Mesendoderm (in vitro differentiated cells): ENCODE data around the gene KRTAP2-2.
"Not testable (repeated sequence)": the region's sequence is repeated elsewhere in the genome, so short reads cannot be mapped to it uniquely, and the experiment has no call there.

Source experiments
- DNase-seq: peaks from one replicate; pipeline ENCODE4 v3.0.0; 2013
- H2AK5ac ChIP-seq: 2 replicates; pipeline ENCODE4 v1.6.1; 2013; ENCODE audit warnings: low read length, inconsistent platforms
- H2BK120ac ChIP-seq: 2 replicates; pipeline ENCODE4 v1.6.1; 2013; ENCODE audit warnings: low read depth, mild to moderate bottlenecking, low read length, moderate library complexity, mixed read lengths
- H2BK15ac ChIP-seq: replicated peaks from 2 replicates; pipeline ENCODE4 v1.6.1; 2013; ENCODE audit warnings: low read depth, mild to moderate bottlenecking, moderate library complexity
- H2BK5ac ChIP-seq: 2 replicates; pipeline ENCODE4 v1.6.1; 2013; ENCODE audit warnings: low read length, inconsistent platforms
- H3K18ac ChIP-seq: 2 replicates; pipeline ENCODE4 v1.6.1; 2013; ENCODE audit warnings: mild to moderate bottlenecking, low read length, mixed read lengths
- H3K23ac ChIP-seq: one replicate; pipeline ENCODE4 v1.6.1; 2013; ENCODE audit warnings: low read length
- H3K27ac ChIP-seq: 2 replicates; pipeline ENCODE4 v1.5.1; 2013; ENCODE audit warnings: low read depth, mild to moderate bottlenecking, inconsistent platforms, low read length, moderate library complexity
- H3K27me3 ChIP-seq: 2 replicates; pipeline ENCODE4 v1.6.1; 2013; ENCODE audit warnings: low read length, control low read depth, mild to moderate bottlenecking, inconsistent platforms; ENCODE audit not compliant: insufficient read depth, poor library complexity
- H3K36me3 ChIP-seq: 2 replicates; pipeline ENCODE4 v1.6.1; 2013; ENCODE audit warnings: low read length, inconsistent platforms; ENCODE audit not compliant: control insufficient read depth, insufficient read depth
- H3K4ac ChIP-seq: one replicate; pipeline ENCODE4 v1.6.1; 2013; ENCODE audit warnings: low read depth, mild to moderate bottlenecking, low read length, moderate library complexity
- H3K4me1 ChIP-seq: 2 replicates; pipeline ENCODE4 v1.6.1; 2013; ENCODE audit warnings: low read depth, low read length, inconsistent platforms; ENCODE audit not compliant: control insufficient read depth
- H3K4me2 ChIP-seq: 2 replicates; pipeline ENCODE4 v1.6.1; 2013; ENCODE audit warnings: low read length
- H3K4me3 ChIP-seq: 2 replicates; pipeline ENCODE4 v1.5.1; 2013; ENCODE audit warnings: mild to moderate bottlenecking, low read length
- H3K56ac ChIP-seq: one replicate; pipeline ENCODE4 v1.6.1; 2013; ENCODE audit warnings: low read length
- H3K79me1 ChIP-seq: 2 replicates; pipeline ENCODE4 v1.6.1; 2013; ENCODE audit warnings: low read length, inconsistent platforms
- H3K79me2 ChIP-seq: 2 replicates; pipeline ENCODE4 v1.6.1; 2013; ENCODE audit warnings: mild to moderate bottlenecking, low read length; ENCODE audit not compliant: control insufficient read depth, insufficient read depth
- H3K9ac ChIP-seq: 2 replicates; pipeline ENCODE4 v1.6.1; 2013; ENCODE audit warnings: low read length, inconsistent platforms
- H4K5ac ChIP-seq: one replicate; pipeline ENCODE4 v1.6.1; 2013; ENCODE audit warnings: low read length
- H4K8ac ChIP-seq: one replicate; pipeline ENCODE4 v1.6.1; 2013; ENCODE audit warnings: low read depth, mild to moderate bottlenecking, control low read depth, low read length, moderate library complexity
- WGBS: extraction: QIAGEN DNeasy Blood & Tissue Kit; methylation state at CpG from one replicate; pipeline ENCODE4 v1.1.7; 2013; ENCODE audit warnings: low lambda C conversion rate, missing lambda C conversion rate; ENCODE audit not compliant: insufficient coverage; ENCODE audit errors: extremely low coverage; 5-methylcytosine and 5-hydroxymethylcytosine counted together

KRTAP2-2 gene

DNA sequence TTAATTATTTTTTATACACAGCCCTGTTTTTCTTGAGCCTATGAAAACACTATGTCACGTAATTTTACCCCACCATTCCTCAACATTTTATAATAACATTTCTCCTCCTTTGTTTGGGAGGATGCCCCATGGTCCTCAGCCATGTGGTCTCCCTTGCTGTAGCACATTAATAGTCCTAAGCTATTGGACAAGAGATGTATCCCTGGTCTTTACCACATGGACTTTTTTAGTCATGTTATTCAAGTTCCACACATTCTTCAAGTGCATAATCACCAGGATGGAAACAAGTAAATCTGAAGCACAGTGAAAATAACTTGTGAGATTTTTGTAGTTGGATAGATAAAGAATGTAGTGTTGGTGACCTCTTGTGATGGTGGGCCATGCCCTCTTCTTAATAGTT is 6.9 kb upstream of the KRTAP2-2 start:
- Histone ChIP-seq H3K4me1 (no peaks in the 10 kb centered on the region), H3K4me2 (no peak overlapping the region), H3K79me1 (no peaks in the 10 kb centered on the region), H3K79me2 (no peaks in the 10 kb centered on the region), H3K4ac (no peak overlapping the region), H3K23ac (no peak overlapping the region), H3K56ac (no peak overlapping the region), H2BK5ac (no peak overlapping the region), H3K4me3 (no peak overlapping the region), H2AK5ac (no peak overlapping the region), H3K36me3 (no peaks in the 10 kb centered on the region), H3K27ac (no peak overlapping the region), H3K18ac (no peak overlapping the region), H3K9ac (no peak overlapping the region), H2BK120ac (no peak overlapping the region), H4K5ac (no peak overlapping the region), H2BK15ac (no peak overlapping the region), H4K8ac (no peak overlapping the region), H3K27me3 (no peaks in the 10 kb centered on the region)
- WGBS: 100% methylated on average over 1 of the region's 1 CpG
- peak; percentile 10 for DNase-seq

- Histone ChIP-seq H3K27me3 (no peaks in the 10 kb centered on the region), H2BK5ac (no peak within 1 kb of the TSS), H3K9ac (no peak within 1 kb of the TSS), H2BK120ac (no peak within 1 kb of the TSS), H3K79me2 (no peaks in the 10 kb centered on the region), H3K4me2 (no peak within 1 kb of the TSS), H4K5ac (no peak within 1 kb of the TSS), H3K4me1 (no peaks in the 10 kb centered on the region), H3K4me3 (no peak within 1 kb of the TSS), H2BK15ac (no peak within 1 kb of the TSS), H3K4ac (no peak within 1 kb of the TSS), H2AK5ac (no peak within 1 kb of the TSS), H3K18ac (no peak within 1 kb of the TSS), H3K27ac (no peak within 1 kb of the TSS), H3K79me1 (no peaks in the 10 kb centered on the region), H3K56ac (no peak within 1 kb of the TSS), H3K23ac (no peak within 1 kb of the TSS), H3K36me3 (no peaks in the 10 kb centered on the region), H4K8ac (no peak within 1 kb of the TSS)
- no CpG with 5 or more reads among the region's 6 CpGs for WGBS
- peak; percentile 64 for DNase-seq
Measured at GRCh38 chr17:41060052-41060604, 5.1 kb upstream of the KRTAP2-2 start, which contains the start of gene KRTAP2-3. Gene KRTAP2-3, minus strand, starts transcription at chr17:41060114. Its CDS starts 64 bp downstream, at chr17:41060050.

GRCh38 chr17:41059276-41060051 is 4.4 kb upstream of the KRTAP2-2 start:
- H3K79me1 ChIP-seq, H2BK120ac ChIP-seq, H2BK5ac ChIP-seq, H2AK5ac ChIP-seq, H3K9ac ChIP-seq, H3K36me3 ChIP-seq, H3K23ac ChIP-seq, H3K27ac ChIP-seq, H3K4me1 ChIP-seq, H3K4ac ChIP-seq, H2BK15ac ChIP-seq, H3K79me2 ChIP-seq, H3K4me3 ChIP-seq, H4K5ac ChIP-seq, H3K4me2 ChIP-seq, H3K56ac ChIP-seq, H3K27me3 ChIP-seq, H3K18ac ChIP-seq, H4K8ac ChIP-seq: not testable (repeated sequence)
- no CpG with 5 or more reads among the region's 31 CpGs for WGBS
- DNase-seq: peak; percentile 34

DNA sequence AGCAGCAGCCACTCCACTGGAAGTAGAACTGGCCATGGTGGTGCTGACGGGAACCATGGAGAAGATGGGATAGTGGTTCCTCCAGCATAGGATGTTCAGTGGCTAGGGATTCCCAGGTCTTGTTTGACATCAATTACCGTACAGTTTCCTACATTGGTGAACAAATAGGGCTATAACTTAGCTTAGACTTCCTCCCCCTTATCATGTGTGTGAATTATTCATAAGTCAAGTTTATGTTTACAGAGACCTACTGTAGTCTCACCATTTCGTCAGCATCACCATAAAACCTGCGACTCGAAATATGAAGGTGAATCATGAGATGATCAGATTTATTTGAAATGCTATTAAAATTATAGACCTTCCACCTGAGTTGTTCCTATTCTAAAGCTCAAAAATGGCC is 3.7 kb upstream of the KRTAP2-2 start:
- no CpG with 5 or more reads among the region's 5 CpGs for WGBS
- no peak overlapping the region for H2AK5ac ChIP-seq
- H3K56ac ChIP-seq: no peak overlapping the region
- H3K27me3 ChIP-seq: no peaks in the 10 kb centered on the region
- no peak overlapping the region for H3K4me3 ChIP-seq
- no peaks in the 10 kb centered on the region for H3K79me1 ChIP-seq
- no peak for DNase-seq
- H3K4me1 ChIP-seq: no peaks in the 10 kb centered on the region
- no peak overlapping the region for H3K18ac ChIP-seq
- H3K4ac ChIP-seq: no peak overlapping the region
- no peak overlapping the region for H4K5ac ChIP-seq
- no peak overlapping the region for H2BK15ac ChIP-seq
- no peaks in the 10 kb centered on the region for H3K36me3 ChIP-seq
- no peaks in the 10 kb centered on the region for H3K79me2 ChIP-seq
- H3K9ac ChIP-seq: no peak overlapping the region
- no peak overlapping the region for H2BK120ac ChIP-seq
- no peak overlapping the region for H4K8ac ChIP-seq
- no peak overlapping the region for H3K23ac ChIP-seq
- H2BK5ac ChIP-seq: no peak overlapping the region
- no peak overlapping the region for H3K4me2 ChIP-seq
- H3K27ac ChIP-seq: no peak overlapping the region

GRCh38 chr17:41057547-41057946 is 2.5 kb upstream of the KRTAP2-2 start:
- H3K79me1 ChIP-seq: no peaks in the 10 kb centered on the region
- H2BK5ac ChIP-seq: no peak overlapping the region
- no peaks in the 10 kb centered on the region for H3K79me2 ChIP-seq
- H3K56ac ChIP-seq: no peak overlapping the region
- no peak for DNase-seq
- no peak overlapping the region for H3K23ac ChIP-seq
- H2BK120ac ChIP-seq: no peak overlapping the region
- H3K27me3 ChIP-seq: no peaks in the 10 kb centered on the region
- H3K9ac ChIP-seq: no peak overlapping the region
- H4K5ac ChIP-seq: no peak overlapping the region
- WGBS: no CpG with 5 or more reads among the region's 1 CpG
- H4K8ac ChIP-seq: no peak overlapping the region
- no peak overlapping the region for H3K18ac ChIP-seq
- H3K4me2 ChIP-seq: no peak overlapping the region
- no peaks in the 10 kb centered on the region for H3K4me1 ChIP-seq
- no peak overlapping the region for H2AK5ac ChIP-seq
- H3K27ac ChIP-seq: no peak overlapping the region
- H3K4ac ChIP-seq: no peak overlapping the region
- H3K36me3 ChIP-seq: no peaks in the 10 kb centered on the region
- no peak overlapping the region for H2BK15ac ChIP-seq
- H3K4me3 ChIP-seq: no peak overlapping the region
